ENCODE data around the gene MRPL18. TPM values are rescaled to one million over a fixed set of nuclear protein-coding genes. Genes with fewer than 3 reads are reported as not detected.

The MRPL18 gene
- total and polyA plus RNA-seq, 2 donors (not counting 3 experiments of a cell fraction or from before 2014, with no cell fraction given), result 55.4 to 70.7 TPM

DNA sequence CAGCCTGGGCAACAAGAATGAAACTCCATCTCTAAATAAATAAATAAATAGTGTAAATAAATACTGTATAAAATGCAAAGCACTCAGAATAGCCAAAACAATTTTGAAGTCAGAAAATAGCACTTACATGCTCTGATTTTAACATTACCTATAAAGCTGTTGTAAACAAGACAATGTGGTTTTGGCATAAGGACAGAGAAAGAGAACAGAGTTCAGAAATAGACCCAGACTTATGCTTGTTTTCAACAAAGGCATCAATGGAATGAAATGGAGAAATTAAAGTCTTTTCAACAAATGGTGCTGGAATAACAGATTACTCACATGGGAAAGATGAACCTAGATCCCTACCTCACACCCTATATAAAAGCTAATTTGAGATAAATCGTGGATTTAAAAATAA, 18.1 kb upstream of the MRPL18 start:
- Histone ChIP-seq H3K9ac (replicated peaks; ENCODE audit: extremely low read depth, insufficient read depth, low read length) (no peak overlapping the region), H3K27ac (ENCODE audit: insufficient read depth, low read depth, low read length) (no peak overlapping the region), H3K79me2 (ENCODE audit: control insufficient read depth, insufficient read depth, low read length) (no peaks in the 10 kb centered on the region), H3K27me3 (ENCODE audit: control insufficient read depth in 2 of 2, insufficient read depth in 2 of 2, low read length in 2 of 2) (no peaks in the 10 kb centered on the region), H3K36me3 (ENCODE audit: control insufficient read depth in 2 of 2, extremely low read depth in 1 of 2, insufficient read depth in 2 of 2, low read length in 2 of 2) (peaks cover 8 to 10% of the 10 kb centered on the region in 2 experiments), H3K9me1 (replicated peaks; ENCODE audit: control insufficient read depth, extremely low read depth, insufficient read depth, low read length) (no peaks in the 10 kb centered on the region), H4K20me1 (replicated peaks; ENCODE audit: control insufficient read depth, extremely low read depth, insufficient read depth, low read length) (no peaks in the 10 kb centered on the region), H3K4me2 (ENCODE audit: insufficient read depth, low read length) (no peak overlapping the region), H3K4me3 (replicated peaks in 1 of 3; ENCODE audit: insufficient read depth in 1 of 3, low read depth in 1 of 3, low read length in 3 of 3) (no peak overlapping the region), H3K4me1 (ENCODE audit: control insufficient read depth, extremely low read depth, insufficient read depth, low read length) (no peaks in the 10 kb centered on the region), H3K9me3 (replicated peaks; ENCODE audit: control insufficient read depth, insufficient read depth, low read length) (no peaks in the 10 kb centered on the region), H2AFZ (ENCODE audit: low read depth, low read length) (no peak overlapping the region)
- ChIA-PET CTCF (interaction anchor here (1.1 kb wide), 1 partner anchor 12 kb away, joined by 4 read pairs; no protein-coding TSS in a partner anchor), POLR2A (interaction anchor here (1.1 kb wide), 1 partner anchor 18 kb away, joined by 3 read pairs; the partner anchor contains the start of gene TCP1)
- dilution Hi-C loops (cut with MboI; ENCODE audit: extremely low pct_ligation_motif_present, low sequenced_read_pairs) (no loop called here), intact Hi-C loops (cut with micrococcal nuclease) (no loop called here)
- DNase-seq (ENCODE audit: low read depth, low spot score) (no peak), FAIRE-seq (no peak)
- no TSS peak for BruUV-seq (replicated peaks)
- no peak for TF ChIP-seq POLR2A (IDR thresholded peaks at IDR 0.05; ENCODE audit: low read depth, low read length)
- TF ChIP-seq MYC (IDR thresholded peaks at IDR 0.05; ENCODE audit: low read depth, low read length), result no peak
- TF ChIP-seq GATA2 (IDR thresholded peaks at IDR 0.05; ENCODE audit: insufficient read depth, insufficient read length, low read depth, low read length), result no peak
- no peak for TF ChIP-seq POLR2AphosphoS5 (IDR thresholded peaks at IDR 0.05; ENCODE audit: insufficient read depth, low read depth, low read length)
- TF ChIP-seq, protein P1, sequence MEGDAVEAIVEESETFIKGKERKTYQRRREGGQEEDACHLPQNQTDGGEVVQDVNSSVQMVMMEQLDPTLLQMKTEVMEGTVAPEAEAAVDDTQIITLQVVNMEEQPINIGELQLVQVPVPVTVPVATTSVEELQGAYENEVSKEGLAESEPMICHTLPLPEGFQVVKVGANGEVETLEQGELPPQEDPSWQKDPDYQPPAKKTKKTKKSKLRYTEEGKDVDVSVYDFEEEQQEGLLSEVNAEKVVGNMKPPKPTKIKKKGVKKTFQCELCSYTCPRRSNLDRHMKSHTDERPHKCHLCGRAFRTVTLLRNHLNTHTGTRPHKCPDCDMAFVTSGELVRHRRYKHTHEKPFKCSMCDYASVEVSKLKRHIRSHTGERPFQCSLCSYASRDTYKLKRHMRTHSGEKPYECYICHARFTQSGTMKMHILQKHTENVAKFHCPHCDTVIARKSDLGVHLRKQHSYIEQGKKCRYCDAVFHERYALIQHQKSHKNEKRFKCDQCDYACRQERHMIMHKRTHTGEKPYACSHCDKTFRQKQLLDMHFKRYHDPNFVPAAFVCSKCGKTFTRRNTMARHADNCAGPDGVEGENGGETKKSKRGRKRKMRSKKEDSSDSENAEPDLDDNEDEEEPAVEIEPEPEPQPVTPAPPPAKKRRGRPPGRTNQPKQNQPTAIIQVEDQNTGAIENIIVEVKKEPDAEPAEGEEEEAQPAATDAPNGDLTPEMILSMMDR (IDR thresholded peaks at IDR 0.05; ENCODE audit: extremely low read depth in 1 of 2, insufficient read depth in 1 of 2, low read depth in 1 of 2, low read length in 2 of 2), result no peak
- TF ChIP-seq JUN (IDR thresholded peaks at IDR 0.05; ENCODE audit: borderline replicate concordance, insufficient read depth, insufficient read length, low read depth), result no peak
- TF ChIP-seq, protein P2, sequence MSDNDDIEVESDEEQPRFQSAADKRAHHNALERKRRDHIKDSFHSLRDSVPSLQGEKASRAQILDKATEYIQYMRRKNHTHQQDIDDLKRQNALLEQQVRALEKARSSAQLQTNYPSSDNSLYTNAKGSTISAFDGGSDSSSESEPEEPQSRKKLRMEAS (IDR thresholded peaks at IDR 0.05; ENCODE audit: insufficient read depth, insufficient read length), result no peak
- TF ChIP-seq FOS (IDR thresholded peaks at IDR 0.05; ENCODE audit: borderline replicate concordance, insufficient read depth, low read length), result no peak
- TF ChIP-seq EZH2 (IDR thresholded peaks at IDR 0.05; ENCODE audit: borderline replicate concordance, low read depth, low read length, severe bottlenecking), result no peak

All from endothelial cell of umbilical vein (primary cell).